Spinal cord (tissue), 4 donors: ENCODE results near the gene LUM. TPM values are rescaled to one million over a fixed set of nuclear protein-coding genes. Genes with fewer than 3 reads are reported as not detected.

Experiments
- polyA plus RNA-seq, 2 donors: library from polyadenylated mRNA; unstranded; fragments of 120-200 nt; gene quantifications; one replicate each; pipeline ENCODE4 v1.2.1, GENCODE V29; 2013; ENCODE audit not compliant: insufficient read length in 2 of 2
- total RNA-seq, 2 donors: library from RNA; depleted of rRNA in 1 of 2; stranded (reverse); fragments of 120-200 nt in 1 of 2; fragments of >200 nt in 1 of 2; gene quantifications; one replicate each; pipeline versions ENCODE4 v1.2.3 to v1.2.4, GENCODE V29; 2013 to 2014

LUM gene
- total and polyA plus RNA-seq, 4 donors: 31.3 to 141 (median 84.5) TPM

Other genes with a start within 250 kb of the LUM start
- not detected for gene CCER1, start 156.3 kb downstream of the LUM start, total RNA-seq
- gene CCER1, start 156.3 kb downstream of the LUM start, polyA plus RNA-seq: not detected
- gene EPYC, start 106.5 kb downstream of the LUM start, total RNA-seq: under 1 TPM in 1 of 2 donors, not detected in 1; 0.17 TPM
- gene EPYC, start 106.5 kb downstream of the LUM start, polyA plus RNA-seq: not detected
- gene KERA, start 53.5 kb downstream of the LUM start, total RNA-seq: 1 to 10 TPM; 1.3 to 2.4 TPM
- gene KERA, start 53.5 kb downstream of the LUM start, polyA plus RNA-seq: under 1 TPM in 1 of 2 donors, not detected in 1; 0.08 TPM
- gene DCN, start 71.3 kb upstream of the LUM start, total RNA-seq: 1,000 to 10,000 TPM in 1 of 2 donors, 100 to 1,000 TPM in 1; 643 to 1,076 TPM
- 100 to 1,000 TPM; 150 to 296 TPM for gene DCN, start 71.3 kb upstream of the LUM start, polyA plus RNA-seq